Epithelial cell of prostate (primary cell): ENCODE data around the gene AACS.
A peak's percentile ranks its signal among the peaks of the same experiment; 100 is the strongest.
"Not testable (repeated sequence)": the region's sequence is repeated elsewhere in the genome, so short reads cannot be mapped to it uniquely, and the experiment has no call there.

Source experiments
- DNase-seq: peaks from one replicate; pipeline ENCODE4 v3.0.0-alpha.2; 2011; ENCODE audit warnings: low read depth, low spot score
- H3K27ac ChIP-seq: fragments of 450-650 bp; 2 replicates; pipeline ENCODE4 v1.5.1; 2017; ENCODE audit warnings: mild to moderate bottlenecking

AACS gene

GRCh38 chr12:125055591-125055990 is 9.6 kb upstream of the AACS start:
- no peak overlapping the region for H3K27ac ChIP-seq

GRCh38 chr12:125056306-125056705 is 8.9 kb upstream of the AACS start:
- DNase-seq: no peak

More at GRCh38 chr12:125055591-125055990, 9.6 kb upstream of the AACS start:
- DNase-seq: no peak

GRCh38 chr12:125057708-125058107 is 7.5 kb upstream of the AACS start:
- H3K27ac ChIP-seq: no peak overlapping the region
- DNase-seq: no peak

More at GRCh38 chr12:125056306-125056705, 8.9 kb upstream of the AACS start:
- H3K27ac ChIP-seq: no peak overlapping the region

- no peak for DNase-seq
Measured at GRCh38 chr12:125061229-125061628, 4.0 kb upstream of the AACS start.

GRCh38 chr12:125063522-125063921 is 1.7 kb upstream of the AACS start:
- not testable (repeated sequence) for H3K27ac ChIP-seq, DNase-seq

More at GRCh38 chr12:125061229-125061628, 4.0 kb upstream of the AACS start:
- no peak overlapping the region for H3K27ac ChIP-seq

GRCh38 chr12:125064492-125064891 is 743 bp upstream of the AACS start:
- no peak overlapping the region for H3K27ac ChIP-seq
- no peak for DNase-seq

- peak overlapping the region; percentile 26 for H3K27ac ChIP-seq
- no peak for DNase-seq
Measured at GRCh38 chr12:125065919-125066570, 810 bp downstream of the AACS start.

- H3K27ac ChIP-seq: no peak overlapping the region
- no peak for DNase-seq
Measured at GRCh38 chr12:125068391-125068790, 3.2 kb downstream of the AACS start.

GRCh38 chr12:125069616-125070015 is 4.4 kb downstream of the AACS start:
- DNase-seq: no peak
- H3K27ac ChIP-seq: no peak overlapping the region

- no peak for DNase-seq
- H3K27ac ChIP-seq: no peak overlapping the region
Measured at GRCh38 chr12:125070112-125070511, 4.9 kb downstream of the AACS start.

GRCh38 chr12:125070661-125071390 is 5.6 kb downstream of the AACS start:
- DNase-seq: no peak

GRCh38 chr12:125071456-125071855 is 6.2 kb downstream of the AACS start:
- no peak overlapping the region for H3K27ac ChIP-seq
- DNase-seq: no peak

More at GRCh38 chr12:125070661-125071390, 5.6 kb downstream of the AACS start:
- no peak overlapping the region for H3K27ac ChIP-seq

- H3K27ac ChIP-seq: no peak overlapping the region
- DNase-seq: no peak
Measured at GRCh38 chr12:125072496-125072895, 7.3 kb downstream of the AACS start.

GRCh38 chr12:125074294-125074693 is 9.1 kb downstream of the AACS start:
- H3K27ac ChIP-seq, DNase-seq: not testable (repeated sequence)

GRCh38 chr12:125076103-125076502 is 10.9 kb downstream of the AACS start:
- H3K27ac ChIP-seq: no peak overlapping the region
- no peak for DNase-seq

- no peak overlapping the region for H3K27ac ChIP-seq
- DNase-seq: no peak
Measured at GRCh38 chr12:125079084-125079483, 13.8 kb downstream of the AACS start.

GRCh38 chr12:125079648-125080645 is 14.7 kb downstream of the AACS start:
- no peak for DNase-seq

GRCh38 chr12:125081427-125081826 is 16.2 kb downstream of the AACS start:
- no peak for DNase-seq
- H3K27ac ChIP-seq: no peak overlapping the region

More at GRCh38 chr12:125079648-125080645, 14.7 kb downstream of the AACS start:
- H3K27ac ChIP-seq: peak overlapping the region; percentile 36

- no peak for DNase-seq
Measured at GRCh38 chr12:125083072-125083471, 17.8 kb downstream of the AACS start.

GRCh38 chr12:125088199-125088598 is 23.0 kb downstream of the AACS start:
- not testable (repeated sequence) for DNase-seq, H3K27ac ChIP-seq

More at GRCh38 chr12:125083072-125083471, 17.8 kb downstream of the AACS start:
- H3K27ac ChIP-seq: no peak overlapping the region
